HG03520 (cell line): ENCODE measurements around the gene CHPF2.
A peak's percentile ranks its signal among the peaks of the same experiment; 100 is the strongest.

Source experiments
- ATAC-seq: cut with Tn5 transposase; IDR thresholded peaks from one replicate; pipeline ENCODE4 v1.9.1; 2021; ENCODE audit warnings: mild to moderate bottlenecking, moderate library complexity; ENCODE audit not compliant: unreplicated experiment

The CHPF2 gene

GRCh38 chr7:151232091-151232916 lies at the start of gene CHPF2:
TSS of gene CHPF2 (plus strand) at chr7:151232483. CDS start at chr7:151234012, 1,529 bp downstream.
- peak; percentile 94 for ATAC-seq

DNA sequence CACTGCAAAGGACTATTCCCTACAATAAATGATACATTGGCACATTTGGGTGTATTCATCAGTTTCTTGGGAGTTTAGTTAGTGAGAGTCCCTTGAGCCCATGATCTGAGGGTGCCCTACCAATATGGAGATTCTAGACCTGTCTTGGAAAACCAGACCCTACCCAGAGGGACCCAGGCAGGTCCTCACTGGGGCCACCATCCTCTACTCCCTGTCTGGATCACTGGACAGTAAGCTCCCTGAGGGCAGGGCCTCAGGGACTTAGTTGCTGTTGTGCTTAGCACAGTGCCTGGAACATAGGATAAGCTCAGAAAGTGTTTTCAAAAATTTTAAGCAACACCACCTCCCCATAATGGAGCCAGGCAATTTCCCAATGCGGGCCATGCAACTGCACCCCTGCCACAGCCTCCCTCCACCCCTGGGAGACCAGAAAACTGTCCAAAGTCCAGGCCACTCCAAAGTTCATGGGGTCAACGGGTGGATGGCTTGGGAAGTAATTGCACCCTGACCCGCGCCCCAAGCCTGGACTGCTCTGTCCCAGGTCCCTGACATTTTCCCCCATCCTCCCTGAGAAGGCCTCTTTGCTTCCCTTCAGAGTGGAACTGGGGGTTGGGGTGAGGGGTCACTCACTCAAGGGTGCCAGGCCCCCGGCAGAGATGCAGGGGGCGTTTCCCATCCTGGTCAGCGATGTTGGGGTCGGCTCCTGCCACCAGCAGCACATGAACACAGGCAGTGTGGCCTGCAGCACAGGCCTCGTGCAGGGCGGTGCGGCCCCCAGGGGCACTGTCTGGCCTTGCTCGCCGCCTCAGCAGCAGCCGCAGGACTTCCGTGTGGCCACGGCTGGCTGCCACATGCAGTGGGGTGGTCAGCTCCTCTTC lies 46.3 kb upstream of the CHPF2 start:
- ATAC-seq = no peak

DNA sequence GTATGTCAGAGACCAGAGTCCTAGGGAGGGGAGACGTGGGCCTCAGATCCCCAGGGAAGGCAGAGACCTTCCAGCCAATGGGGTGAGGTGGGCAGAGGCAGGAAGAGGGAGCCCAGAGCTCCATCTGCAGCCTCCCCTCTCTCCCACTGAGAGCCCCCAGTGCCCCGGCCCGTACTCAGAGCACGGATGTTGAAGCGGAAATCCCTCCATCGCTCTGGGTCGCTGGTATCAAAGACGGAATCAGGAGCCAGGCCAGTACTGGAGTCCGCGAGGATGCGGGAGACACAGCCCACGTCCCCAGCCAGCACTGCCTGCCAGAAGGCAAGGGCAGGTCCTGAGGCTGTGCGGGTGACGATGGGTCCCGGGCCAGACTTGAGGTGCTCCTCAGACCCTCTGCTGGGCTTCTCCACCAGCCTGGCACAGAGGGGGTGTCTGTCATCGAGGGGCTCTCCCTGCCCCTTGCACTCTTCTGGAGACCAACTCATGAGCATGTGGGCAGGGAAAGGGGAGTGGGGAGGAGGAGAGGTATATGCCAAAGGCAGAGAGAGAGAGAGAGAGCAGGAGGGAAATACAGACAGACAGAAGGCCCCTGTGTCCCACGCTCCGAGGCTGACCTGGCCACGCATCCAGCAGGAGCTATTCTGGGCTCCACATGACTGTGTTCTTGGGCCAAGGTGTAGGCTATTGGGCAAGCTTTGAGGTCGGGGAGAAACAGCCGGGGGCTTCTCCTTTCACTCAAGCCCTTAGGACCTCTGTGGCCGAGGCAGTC lies 45.5 kb upstream of the CHPF2 start, which contains the start of gene ASB10:
Gene ASB10 (minus strand): TSS at position 611 of the 769 bp plus-strand sequence. CDS start 120 bp downstream, at position 491.
- ATAC-seq = no peak

DNA sequence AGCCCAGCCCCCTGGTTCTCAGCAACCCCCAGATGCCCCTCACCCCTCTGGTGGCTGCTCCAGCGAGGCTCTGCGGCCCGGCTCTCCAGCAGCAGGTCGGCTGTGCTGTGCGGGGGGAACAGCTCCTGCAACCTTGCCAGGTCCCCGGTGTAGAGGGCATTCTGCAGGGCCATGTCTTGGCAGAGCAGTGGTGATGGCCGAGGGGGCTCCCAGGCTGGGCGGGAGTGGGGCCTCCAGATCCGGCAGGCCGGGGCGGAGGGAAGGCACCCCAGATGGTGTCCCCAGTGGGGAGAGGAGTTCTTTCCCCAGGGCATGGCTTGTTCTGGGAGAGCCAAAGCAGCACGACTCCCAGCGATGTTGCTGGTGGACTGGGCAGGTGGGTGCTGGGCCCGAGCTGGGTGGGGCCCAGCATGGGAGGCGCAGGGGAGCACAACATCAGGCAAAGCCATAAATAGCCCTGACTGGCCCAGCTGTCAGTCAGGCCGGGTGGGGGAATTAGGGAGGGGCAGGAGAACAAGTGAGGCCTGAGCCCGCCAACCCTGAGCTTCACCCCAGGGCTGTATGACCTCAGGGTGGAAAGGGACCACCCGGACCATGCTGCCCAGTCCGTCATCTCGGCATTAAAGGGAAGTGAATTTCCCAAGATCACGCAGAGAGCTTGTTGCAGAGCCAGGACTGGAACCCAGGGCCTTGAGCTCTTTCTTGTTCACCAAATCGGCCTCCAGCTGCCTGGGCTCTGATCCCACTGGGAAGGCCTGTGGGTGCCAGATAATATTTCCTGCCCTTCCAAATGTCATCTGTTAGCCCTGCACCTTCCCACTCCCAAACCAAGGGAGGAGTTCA lies 44.7 kb upstream of the CHPF2 start:
- ATAC-seq = no peak

DNA sequence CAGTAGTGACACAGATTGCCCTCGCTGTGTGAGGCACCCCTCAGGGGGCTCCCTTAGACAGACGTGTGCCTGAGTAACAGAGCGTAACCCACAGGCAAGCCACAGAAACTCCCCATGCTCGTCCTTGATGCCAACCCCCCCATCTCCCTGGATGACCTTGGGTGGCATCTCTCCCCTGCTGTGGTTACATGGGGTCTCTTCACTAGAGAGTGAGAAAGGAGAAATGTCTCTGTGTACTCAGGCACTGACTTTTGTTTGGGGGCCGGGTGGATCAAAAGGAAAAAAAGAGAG lies 44.1 kb upstream of the CHPF2 start:
- ATAC-seq = no peak

GRCh38 chr7:151189038-151189437 lies 43.2 kb upstream of the CHPF2 start:
- ATAC-seq = no peak

GRCh38 chr7:151191544-151191943 lies 40.7 kb upstream of the CHPF2 start:
- no peak for ATAC-seq

- ATAC-seq = no peak
Observed at GRCh38 chr7:151192002-151192539, 40.2 kb upstream of the CHPF2 start.

DNA sequence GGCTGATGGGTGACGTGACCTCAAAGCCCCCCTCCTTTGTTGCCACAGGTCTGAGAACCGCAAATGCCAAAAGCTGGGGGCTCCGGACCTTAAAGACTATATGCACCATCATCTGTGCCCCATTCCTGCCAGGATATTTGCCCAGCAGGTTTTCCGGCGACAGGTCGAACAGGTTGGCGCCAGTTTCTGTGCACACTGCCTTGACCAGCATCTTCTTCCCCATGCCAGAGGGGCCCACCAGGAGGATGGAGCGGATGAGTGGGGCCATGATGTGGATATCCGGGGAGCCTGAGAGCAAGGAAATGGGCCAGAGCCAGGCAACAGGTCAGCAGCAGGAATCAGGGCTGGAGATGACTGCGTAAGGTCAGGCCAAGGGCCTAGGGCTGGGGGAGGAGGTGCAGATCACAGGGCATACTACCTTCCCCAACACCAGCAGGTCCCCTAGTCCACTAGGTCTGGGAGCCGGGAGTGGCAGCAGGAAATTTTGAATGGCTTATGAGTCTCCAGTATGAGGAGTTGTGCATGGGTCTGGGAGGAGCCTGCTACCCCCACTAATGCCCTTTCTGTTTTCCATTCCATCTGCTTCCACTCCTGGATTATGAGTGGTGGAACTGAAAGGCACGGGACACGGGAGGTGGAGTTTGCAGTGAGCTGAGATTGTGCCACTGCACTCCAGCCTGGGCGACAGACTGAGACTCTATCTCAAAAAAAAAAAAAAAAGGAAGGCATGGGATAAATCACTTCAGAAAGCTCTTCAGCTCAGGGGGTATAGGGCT lies 38.9 kb upstream of the CHPF2 start:
- ATAC-seq = no peak

DNA sequence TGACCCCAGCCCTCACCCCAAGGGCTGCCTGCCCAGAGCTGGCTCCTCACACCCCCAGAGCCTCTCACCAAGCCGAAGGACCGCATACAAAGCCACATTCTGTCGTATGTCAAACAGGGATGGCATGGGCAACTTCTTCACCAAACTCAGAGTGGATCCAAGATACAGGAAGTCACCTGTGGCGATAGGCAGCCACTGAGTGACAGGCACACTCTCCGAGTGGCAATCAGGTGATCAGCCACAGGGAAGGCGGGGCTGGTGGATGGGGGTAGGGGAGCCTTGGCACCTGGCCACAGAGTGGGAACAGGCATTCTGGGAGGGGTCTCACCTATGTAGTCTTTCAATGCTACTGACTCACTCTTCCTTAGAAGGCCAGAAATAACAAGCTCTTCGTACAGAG lies 38.1 kb upstream of the CHPF2 start:
- no peak for ATAC-seq

GRCh38 chr7:151195616-151196450 lies 36.5 kb upstream of the CHPF2 start:
- no peak for ATAC-seq

GRCh38 chr7:151197932-151198331 lies 34.4 kb upstream of the CHPF2 start:
- no peak for ATAC-seq

- no peak for ATAC-seq
Observed at GRCh38 chr7:151198945-151199848, 33.1 kb upstream of the CHPF2 start.

DNA sequence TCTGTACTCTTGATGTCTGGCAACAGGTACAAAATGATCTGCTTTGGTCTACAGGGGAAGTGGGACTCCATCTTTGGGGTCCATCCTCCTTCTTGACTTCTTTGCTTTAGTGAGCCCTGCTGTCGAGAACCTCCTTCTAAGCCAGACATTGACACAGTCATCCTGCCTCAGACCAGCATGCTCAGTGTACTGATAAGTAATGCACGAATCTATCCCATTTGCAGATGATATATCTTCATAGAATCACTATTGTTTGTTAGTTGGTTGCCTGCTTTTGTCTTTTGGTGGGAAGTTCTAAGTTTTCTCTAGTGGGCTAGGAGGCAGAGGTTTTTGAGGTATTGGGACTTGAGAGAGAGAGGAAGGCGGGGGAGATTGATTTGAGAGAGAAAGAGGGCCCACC lies 30.9 kb upstream of the CHPF2 start:
- ATAC-seq = no peak

GRCh38 chr7:151201751-151202150 lies 30.5 kb upstream of the CHPF2 start:
- no peak for ATAC-seq

GRCh38 chr7:151202836-151203235 lies 29.4 kb upstream of the CHPF2 start:
- ATAC-seq = no peak

- no peak for ATAC-seq
Observed at GRCh38 chr7:151204383-151205032, 27.8 kb upstream of the CHPF2 start.
